ENCODE results near the gene AQP2.

The AQP2 gene

DNA sequence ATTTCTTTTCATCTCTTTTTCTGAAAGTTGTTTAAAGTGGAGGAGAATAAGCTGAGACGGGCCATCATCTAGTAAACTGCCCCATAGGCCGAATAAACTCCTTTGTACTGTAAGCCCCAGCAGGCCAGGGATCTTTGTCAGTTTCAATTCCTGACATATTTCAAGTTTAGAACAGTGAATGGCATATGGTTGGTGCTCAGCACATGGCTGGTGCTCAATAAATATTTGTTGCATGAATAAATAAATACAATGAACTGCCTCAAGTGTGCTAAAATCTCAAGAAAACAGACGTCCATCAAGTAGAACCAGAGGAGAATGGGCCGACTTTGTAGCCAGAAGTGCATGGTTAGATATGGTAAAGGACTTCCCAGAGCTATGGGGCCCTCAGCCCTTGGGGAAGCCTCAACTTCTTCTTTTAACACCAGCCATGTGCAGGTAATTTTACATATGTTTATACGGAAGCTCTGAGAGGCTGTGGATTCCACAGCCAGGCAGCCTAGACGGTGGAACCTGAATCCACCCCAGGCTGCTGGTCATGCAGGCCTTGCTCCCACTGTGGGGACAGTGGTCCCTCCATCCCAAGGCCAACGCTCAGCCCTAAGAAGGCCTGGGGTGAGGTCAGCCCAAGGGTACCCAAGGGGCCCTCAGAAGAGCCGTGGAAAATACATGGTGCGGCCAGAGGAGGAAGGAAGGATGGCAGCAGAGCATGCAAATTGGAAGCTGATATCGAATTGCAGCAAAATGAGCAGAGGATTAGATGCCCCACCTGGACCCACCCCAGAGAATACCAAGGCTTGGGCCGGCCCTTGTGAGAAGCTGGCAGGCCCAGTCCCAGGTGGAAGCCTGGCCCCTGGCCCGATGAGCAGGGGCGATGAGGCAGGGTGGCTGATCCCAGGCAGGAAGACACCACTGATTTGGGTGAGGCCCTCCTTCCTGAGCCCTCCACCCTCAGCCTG is 8.7 kb upstream of the AQP2 start:
- TF ChIP-seq GATA3 (IDR thresholded peaks at IDR 0.05; ENCODE audit: low read depth, low read length): no peak
- no peak for TF ChIP-seq GATA2 (IDR thresholded peaks at IDR 0.05; ENCODE audit: low read depth, low read length)

DNA sequence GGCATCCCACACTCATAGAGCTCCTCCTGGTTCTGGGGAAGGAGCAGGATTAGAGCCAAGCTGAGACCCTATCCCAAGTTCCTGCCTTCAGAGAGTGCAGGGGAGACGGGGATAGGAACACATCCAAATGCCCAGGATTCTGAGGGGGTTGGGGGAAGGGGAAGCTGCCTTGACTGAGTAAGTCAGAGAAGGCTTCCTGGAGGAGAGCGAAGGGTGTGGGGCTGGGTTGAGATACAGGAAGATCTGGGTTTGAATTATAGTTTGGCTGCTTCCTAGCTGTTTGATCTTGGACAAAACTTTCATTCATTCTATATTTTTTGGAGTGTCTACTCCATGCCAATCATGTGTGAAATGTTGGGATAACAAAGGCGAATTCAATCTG is 8.0 kb upstream of the AQP2 start:
- TF ChIP-seq GATA2 (IDR thresholded peaks at IDR 0.05; ENCODE audit: low read depth, low read length) (no peak), GATA3 (IDR thresholded peaks at IDR 0.05; ENCODE audit: low read depth, low read length) (no peak)

DNA sequence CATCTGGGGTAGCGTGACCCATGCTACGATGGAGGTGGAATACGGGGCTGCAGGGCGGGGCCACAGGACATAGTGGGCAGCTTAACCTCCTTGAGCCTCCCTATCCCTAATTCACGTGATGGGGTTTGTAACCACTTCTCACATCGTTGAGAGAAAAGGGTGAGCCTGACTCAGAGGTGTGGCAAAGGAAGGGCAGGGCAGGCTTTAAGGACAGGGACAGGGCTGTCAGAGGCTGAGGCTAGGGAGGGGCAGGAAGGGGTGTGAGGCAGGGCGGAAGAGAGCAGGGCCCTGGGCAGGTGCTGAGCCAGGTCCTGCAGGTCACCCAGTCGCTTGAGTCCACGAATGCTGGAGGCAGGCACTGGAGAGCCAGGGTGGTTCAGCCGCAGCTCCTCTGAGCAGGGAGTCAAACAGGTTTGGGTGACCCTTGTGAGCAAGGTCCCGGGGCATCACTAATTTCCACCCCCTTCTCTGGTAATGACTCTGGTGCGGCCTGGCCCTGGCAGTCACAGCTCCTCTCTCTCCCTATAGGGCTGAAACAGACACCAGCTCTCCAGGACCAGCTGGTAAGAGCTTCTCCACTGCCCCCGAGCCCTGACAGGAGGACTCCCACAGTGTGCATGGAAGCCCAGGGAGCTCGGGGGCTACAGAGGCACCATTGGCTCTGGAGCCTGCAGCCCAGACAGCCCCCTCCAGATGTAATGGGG is 7.5 kb upstream of the AQP2 start:
- TF ChIP-seq GATA2 (IDR thresholded peaks at IDR 0.05; ENCODE audit: low read depth, low read length) (no peak), GATA3 (IDR thresholded peaks at IDR 0.05; ENCODE audit: low read depth, low read length) (no peak)

DNA sequence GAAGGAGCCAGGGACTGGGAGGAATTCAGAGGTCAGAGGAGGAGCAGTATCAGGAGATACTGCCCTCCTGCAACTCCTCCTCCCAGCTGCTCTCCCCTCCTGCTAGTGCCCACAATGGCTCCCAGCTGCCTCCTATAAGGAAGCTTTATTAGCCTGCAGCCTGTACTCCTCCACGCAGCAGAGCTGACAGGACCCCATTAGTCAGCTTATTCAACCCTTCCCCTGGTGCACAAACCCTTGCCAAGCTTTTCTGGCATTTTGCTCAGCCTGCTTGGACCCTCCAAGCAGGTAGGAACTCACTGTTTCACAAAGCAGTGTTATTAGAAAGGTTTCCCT is 6.9 kb upstream of the AQP2 start:
- TF ChIP-seq GATA2 (IDR thresholded peaks at IDR 0.05; ENCODE audit: low read depth, low read length) (no peak), GATA3 (IDR thresholded peaks at IDR 0.05; ENCODE audit: low read depth, low read length) (no peak)

DNA sequence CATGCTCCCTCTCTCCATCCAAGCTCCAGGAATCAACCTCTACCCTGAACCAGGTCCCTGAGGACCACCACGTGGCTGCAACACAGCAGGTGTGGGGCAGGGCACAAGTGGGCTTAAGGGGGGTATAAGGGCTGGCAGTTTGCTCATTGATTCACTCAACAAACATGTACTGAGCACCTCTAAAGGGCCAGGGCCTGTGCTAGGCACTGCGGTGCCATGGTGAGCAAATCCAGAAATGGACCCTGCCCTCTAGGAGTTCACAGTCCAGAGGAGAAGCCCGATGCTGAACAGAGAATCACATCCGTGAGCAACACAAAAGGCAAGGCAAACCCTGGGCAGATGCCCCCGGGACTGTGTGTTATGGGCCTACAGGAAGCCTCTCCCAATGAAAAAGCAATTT is 6.5 kb upstream of the AQP2 start:
- TF ChIP-seq GATA2 (IDR thresholded peaks at IDR 0.05; ENCODE audit: low read depth, low read length): no peak

DNA sequence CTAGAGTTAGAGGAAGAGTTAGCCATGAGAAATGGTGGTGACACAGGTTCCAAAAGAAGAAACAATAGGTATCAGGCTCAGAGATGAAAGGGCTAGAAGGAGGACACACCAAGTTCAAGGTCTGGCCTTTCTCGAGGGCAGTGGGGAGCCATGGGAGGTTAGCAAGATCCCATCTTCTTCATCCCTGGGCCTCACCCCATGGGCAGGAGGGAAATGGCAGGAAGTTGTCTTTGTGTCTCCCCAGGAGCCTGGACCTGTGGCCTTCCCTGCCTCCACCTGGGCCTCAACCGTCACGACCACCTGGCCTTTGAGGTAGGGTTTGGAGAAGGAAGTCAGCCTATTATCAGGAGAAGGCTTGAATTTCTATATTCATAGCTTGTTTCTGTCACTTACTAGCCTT is 5.8 kb upstream of the AQP2 start:
- TF ChIP-seq GATA3 (IDR thresholded peaks at IDR 0.05; ENCODE audit: low read depth, low read length) (no peak), GATA2 (IDR thresholded peaks at IDR 0.05; ENCODE audit: low read depth, low read length) (no peak)

DNA sequence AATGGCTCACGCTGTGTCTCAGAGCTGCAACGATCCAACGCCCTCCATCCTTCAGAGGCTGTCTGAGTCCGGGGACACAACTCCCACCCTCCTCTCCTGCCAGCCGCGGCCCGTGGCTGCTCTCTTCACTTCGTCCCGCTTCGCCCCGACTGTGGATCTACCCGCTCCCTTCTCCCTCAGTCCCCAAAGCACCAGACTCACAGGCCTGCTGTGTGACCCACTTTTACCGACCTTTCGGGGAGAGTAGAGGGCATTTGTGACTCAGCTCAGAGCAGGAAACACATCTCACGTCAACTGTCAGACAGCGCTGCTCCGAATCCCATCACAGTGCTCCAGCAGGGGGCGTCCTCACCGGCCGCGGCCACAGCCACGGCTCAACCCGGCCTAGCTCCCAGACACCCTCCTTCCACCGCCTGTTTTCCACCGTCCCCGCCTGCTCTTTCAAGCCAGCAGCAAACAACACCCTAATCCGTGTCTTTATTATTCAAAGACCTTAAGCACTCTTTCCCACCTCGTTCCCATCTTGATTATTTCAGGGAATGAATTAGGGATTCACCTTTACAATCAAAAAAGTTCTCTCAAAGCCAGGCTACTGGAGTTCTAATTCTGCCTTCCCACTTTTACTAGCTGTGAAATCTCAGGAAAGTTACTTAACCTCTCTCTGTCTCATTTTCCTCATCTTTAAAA is 5.0 kb upstream of the AQP2 start:
- no peak for TF ChIP-seq GATA2 (IDR thresholded peaks at IDR 0.05; ENCODE audit: low read depth, low read length)
- TF ChIP-seq GATA3 (IDR thresholded peaks at IDR 0.05; ENCODE audit: low read depth, low read length): no peak

DNA sequence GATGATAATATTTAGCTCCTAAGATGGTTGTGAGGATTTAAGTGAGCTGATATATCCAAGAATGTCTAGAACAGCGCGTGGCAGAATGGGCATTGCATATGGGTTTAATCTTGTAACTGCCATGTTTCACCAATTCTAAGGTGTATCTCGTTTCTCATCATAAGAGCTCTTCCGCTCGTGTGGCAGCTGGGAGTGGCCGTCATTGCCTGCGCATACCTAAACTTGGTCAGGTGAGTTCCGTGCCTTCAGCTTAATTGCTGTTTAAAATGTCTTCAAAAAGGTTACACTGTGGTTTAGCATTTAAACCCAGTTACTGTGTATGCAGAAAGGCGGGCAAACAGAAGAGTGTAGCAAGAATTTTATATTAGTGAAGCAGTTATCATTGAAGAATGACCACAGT is 4.5 kb upstream of the AQP2 start:
- no peak for TF ChIP-seq GATA3 (IDR thresholded peaks at IDR 0.05; ENCODE audit: low read depth, low read length)
- TF ChIP-seq GATA2 (IDR thresholded peaks at IDR 0.05; ENCODE audit: low read depth, low read length): no peak

DNA sequence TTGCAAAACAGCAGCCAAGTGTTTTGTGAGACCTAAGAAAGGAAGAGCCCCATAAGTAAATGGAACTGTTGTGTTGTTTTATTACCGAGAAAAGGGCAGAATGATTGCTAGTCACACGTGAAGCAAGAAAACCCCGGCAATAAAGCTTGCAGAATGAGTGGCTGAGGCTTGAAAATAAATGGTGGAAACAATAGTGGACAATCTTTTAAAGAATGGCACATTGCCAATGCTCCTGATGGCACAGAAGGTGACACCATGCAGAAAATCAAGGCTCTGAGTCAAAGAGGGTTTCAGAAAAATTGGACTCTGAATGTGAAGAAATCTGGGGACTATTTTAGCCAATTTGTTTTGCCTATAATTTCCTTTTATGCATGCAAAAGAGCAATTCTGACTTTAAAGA is 4.0 kb upstream of the AQP2 start:
- no peak for TF ChIP-seq GATA2 (IDR thresholded peaks at IDR 0.05; ENCODE audit: low read depth, low read length)
- no peak for TF ChIP-seq GATA3 (IDR thresholded peaks at IDR 0.05; ENCODE audit: low read depth, low read length)

DNA sequence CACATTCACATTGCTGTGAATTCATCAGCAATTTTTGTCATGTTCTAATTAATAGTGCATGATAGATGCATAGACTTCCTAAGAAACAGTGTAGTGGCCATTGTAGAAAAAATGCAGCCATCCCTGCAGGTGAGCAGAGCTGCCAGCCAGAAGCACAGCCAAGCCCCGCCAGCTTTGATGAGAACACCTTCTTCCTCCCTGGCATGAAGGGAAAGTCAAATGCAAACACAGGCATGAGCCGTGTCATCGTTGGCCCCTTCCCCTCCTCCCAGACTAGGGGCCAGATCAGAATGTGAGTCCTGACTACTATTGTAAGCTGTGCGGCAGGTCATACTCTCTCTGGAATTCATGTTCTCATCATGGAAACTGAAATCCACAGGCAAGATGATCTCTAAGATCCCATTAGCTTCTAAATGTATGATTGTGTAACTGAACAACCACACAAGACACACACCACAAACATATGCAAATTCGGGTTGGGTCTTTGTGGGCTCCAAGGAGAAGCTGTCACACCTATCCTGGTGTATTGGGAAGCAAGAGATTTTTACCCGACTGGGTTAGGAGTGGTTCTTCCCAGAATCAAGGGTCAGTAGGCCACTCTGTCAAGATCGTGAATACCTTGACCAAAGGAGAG is 2.8 kb upstream of the AQP2 start:
- no peak for TF ChIP-seq GATA3 (IDR thresholded peaks at IDR 0.05; ENCODE audit: low read depth, low read length)
- no peak for TF ChIP-seq GATA2 (IDR thresholded peaks at IDR 0.05; ENCODE audit: low read depth, low read length)

DNA sequence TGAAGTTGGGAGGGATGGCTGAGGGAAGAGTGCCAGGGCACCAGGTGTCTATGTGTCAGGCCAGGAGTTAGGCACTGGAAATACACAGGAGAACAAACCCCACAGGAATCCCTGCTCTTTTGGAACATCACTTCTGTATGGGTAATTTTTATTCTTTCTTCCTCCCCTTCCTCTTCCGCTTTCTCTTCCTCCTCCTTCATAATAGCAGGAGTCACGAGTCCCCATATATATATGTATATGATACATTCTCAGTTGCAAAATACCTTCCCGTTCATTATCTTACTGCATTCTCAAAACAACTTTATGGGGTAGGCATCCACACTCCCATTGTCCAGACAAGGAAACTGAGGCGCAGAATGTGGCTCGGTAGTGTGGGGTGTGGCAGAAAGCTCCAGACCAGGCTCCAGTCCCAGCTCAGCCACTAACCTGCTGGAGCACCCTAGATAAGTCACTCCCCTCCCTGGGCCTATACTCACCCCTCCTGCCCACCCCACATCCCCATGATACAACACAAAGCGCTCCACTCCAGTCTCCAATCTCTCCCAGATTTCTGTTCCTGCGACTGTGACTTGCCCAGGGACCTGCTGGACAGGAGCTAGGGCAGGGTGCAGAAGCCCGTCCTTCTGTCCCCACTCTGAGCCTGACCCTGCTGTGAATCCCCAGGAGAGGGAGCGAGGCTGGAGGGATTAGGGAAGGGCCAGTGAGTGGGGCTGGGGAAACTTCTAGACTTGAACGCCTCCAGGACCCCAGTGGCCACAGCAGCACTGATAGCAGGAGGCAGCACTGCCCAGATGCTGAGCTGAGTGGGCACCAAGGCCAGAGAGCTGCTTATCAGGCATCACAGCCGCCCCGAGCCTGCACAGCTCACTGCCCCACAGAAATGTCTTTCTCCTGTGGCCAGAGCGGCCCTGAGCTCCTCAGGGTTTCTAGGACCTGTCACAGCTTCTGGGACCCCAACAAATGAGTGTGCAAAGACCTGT is 1.4 kb upstream of the AQP2 start:
- TF ChIP-seq GATA2 (IDR thresholded peaks at IDR 0.05; ENCODE audit: low read depth, low read length): no peak
- no peak for TF ChIP-seq GATA3 (IDR thresholded peaks at IDR 0.05; ENCODE audit: low read depth, low read length)

DNA sequence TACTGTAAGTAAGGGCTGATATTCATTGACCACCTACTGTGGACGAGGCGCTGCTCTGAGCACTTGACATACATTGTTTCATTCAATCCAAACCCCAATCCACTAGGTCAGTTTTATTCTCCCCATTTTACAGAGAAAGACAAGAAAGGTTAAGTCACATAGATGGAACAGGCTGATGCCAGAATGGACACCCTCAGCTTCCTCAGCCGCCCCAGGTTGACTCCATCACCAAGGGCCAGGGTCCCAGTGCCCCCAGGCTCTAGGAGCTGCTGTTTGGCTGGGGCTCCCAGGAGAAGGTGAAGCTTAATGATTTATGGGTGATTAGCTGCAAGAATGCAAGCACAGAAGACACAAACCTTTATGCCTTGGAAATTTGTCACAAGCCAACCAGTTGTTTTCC is 671 bp upstream of the AQP2 start:
- TF ChIP-seq GATA3 (IDR thresholded peaks at IDR 0.05; ENCODE audit: low read depth, low read length): no peak
- no peak for TF ChIP-seq GATA2 (IDR thresholded peaks at IDR 0.05; ENCODE audit: low read depth, low read length)
